GM23338 (cell line): ENCODE data around the gene LSM12. TPM values are rescaled to one million over a fixed set of nuclear protein-coding genes. Genes with fewer than 3 reads are reported as not detected.

Experiments used
- ATAC-seq: fragments of 200-7000 bp; cut with Tn5 transposase; 3 replicates; pipeline ENCODE4 v1.9.1; 2020
- DNase-seq: peaks from one replicate; pipeline ENCODE4 v3.0.0-alpha.2; 2015; ENCODE audit warnings: low spot score
- H2AFZ ChIP-seq: fragments of 200-600 bp; sonication (generic); 2 replicates; pipeline ENCODE4 v1.8.0; 2016; ENCODE audit warnings: antibody characterized with exemption, mild to moderate bottlenecking, moderate library complexity
- H3F3A ChIP-seq: fragments of 200-600 bp; sonication (generic); replicated peaks from 2 replicates; pipeline ENCODE4 v1.8.0; 2017; ENCODE audit warnings: antibody characterized with exemption, mixed run types, low read depth
- H3K27ac ChIP-seq: fragments of 200-600 bp; sonication (generic); 2 replicates; pipeline ENCODE4 v1.6.1; 2016; ENCODE audit warnings: low read depth
- H3K27me3 ChIP-seq: fragments of 200-600 bp; sonication (generic); 2 replicates; pipeline ENCODE4 v1.8.0; 2016; ENCODE audit warnings: mild to moderate bottlenecking, mixed run types, moderate library complexity; ENCODE audit not compliant: insufficient read depth
- H3K36me3 ChIP-seq: fragments of 200-600 bp; sonication (generic); 2 replicates; pipeline ENCODE4 v1.8.0; 2016; ENCODE audit warnings: mild to moderate bottlenecking; ENCODE audit not compliant: insufficient read depth
- H3K4me1 ChIP-seq: fragments of 200-600 bp; sonication (generic); 2 replicates; pipeline ENCODE4 v1.8.0; 2016; ENCODE audit warnings: mild to moderate bottlenecking, moderate library complexity; ENCODE audit not compliant: insufficient read depth
- H3K4me2 ChIP-seq: fragments of 200-600 bp; sonication (generic); 2 replicates; pipeline ENCODE4 v1.7.1; 2017; ENCODE audit warnings: mixed run types
- H3K4me3 ChIP-seq: fragments of 200-600 bp; sonication (generic); 2 replicates; pipeline ENCODE4 v1.6.1; 2016; ENCODE audit warnings: mixed run types
- H3K79me2 ChIP-seq: fragments of 200-600 bp; sonication (generic); replicated peaks from 2 replicates; pipeline ENCODE4 v1.8.0; 2017; ENCODE audit warnings: mild to moderate bottlenecking; ENCODE audit not compliant: insufficient read depth
- H3K9me2 ChIP-seq: fragments of 200-600 bp; sonication (generic); 2 replicates; pipeline ENCODE4 v1.8.0; 2017; ENCODE audit not compliant: insufficient read depth
- H4K20me1 ChIP-seq: fragments of 200-600 bp; sonication (generic); replicated peaks from 2 replicates; pipeline ENCODE4 v1.8.0; 2017; ENCODE audit warnings: mild to moderate bottlenecking; ENCODE audit not compliant: insufficient read depth
- H3K27ac Mint-ChIP-seq: 2 replicates; pipeline ENCODE4 v1.8.0; 2020; ENCODE audit warnings: inconsistent platforms, mild to moderate bottlenecking, moderate library complexity, mixed read lengths
- H3K27me3 Mint-ChIP-seq: 3 replicates; pipeline ENCODE4 v1.8.0; 2022; ENCODE audit warnings: low read depth, mild to moderate bottlenecking, moderate library complexity, mixed read lengths, inconsistent platforms; ENCODE audit not compliant: insufficient read depth, poor library complexity
- H3K36me3 Mint-ChIP-seq: 3 replicates; pipeline ENCODE4 v1.8.0; 2021; ENCODE audit warnings: low read depth, mild to moderate bottlenecking, inconsistent platforms, moderate library complexity, mixed read lengths
- H3K4me1 Mint-ChIP-seq: 3 replicates; pipeline ENCODE4 v1.8.0; 2020; ENCODE audit warnings: mild to moderate bottlenecking, inconsistent platforms, mixed read lengths
- H3K4me3 Mint-ChIP-seq: 3 replicates; pipeline ENCODE4 v1.8.0; 2021; ENCODE audit warnings: moderate library complexity, mild to moderate bottlenecking, inconsistent platforms, mixed read lengths
- H3K9me3 Mint-ChIP-seq: 3 replicates; pipeline ENCODE4 v1.8.0; 2020; ENCODE audit warnings: moderate library complexity, mild to moderate bottlenecking, inconsistent platforms, mixed read lengths
- CREB1 ChIP-seq: fragments of 250-450 bp; sonication (Bioruptor Pico); IDR thresholded peaks from 2 replicates; pipeline ENCODE4 v1.5.0; 2020; ENCODE audit warnings: low read depth, mild to moderate bottlenecking, moderate library complexity
- CTCF ChIP-seq, 2 experiments: fragments of 200-600 bp in 1 of 2; sonication (generic) in 1 of 2; conservative IDR thresholded peaks; 2 replicates each; pipeline versions ENCODE4 v1.5.1 to v1.6.1; 2016 to 2017; ENCODE audit warnings: antibody characterized with exemption in 2 of 2, low read depth in 2 of 2, mild to moderate bottlenecking in 2 of 2, moderate library complexity in 1 of 2
- EZH2 ChIP-seq: fragments of 200-600 bp; sonication (generic); IDR thresholded peaks from one replicate; pipeline ENCODE4 v1.8.0; 2017; ENCODE audit warnings: antibody characterized with exemption, mild to moderate bottlenecking, low read depth; ENCODE audit not compliant: unreplicated experiment
- EZH2phosphoT487 ChIP-seq: fragments of 200-600 bp; sonication (generic); IDR thresholded peaks from one replicate; pipeline ENCODE4 v1.8.1; 2018; ENCODE audit warnings: antibody characterized with exemption; ENCODE audit not compliant: unreplicated experiment
- JUNB ChIP-seq: IDR thresholded peaks from one replicate; pipeline ENCODE4 v1.6.1; 2016; ENCODE audit warnings: antibody characterized with exemption; ENCODE audit not compliant: unreplicated experiment
- NANOG ChIP-seq: IDR thresholded peaks from 2 replicates; pipeline ENCODE4 v1.6.1; 2016; ENCODE audit warnings: antibody characterized with exemption, borderline replicate concordance
- POLR2AphosphoS5 ChIP-seq: IDR thresholded peaks from 2 replicates; pipeline ENCODE4 v1.6.1; 2016; ENCODE audit warnings: antibody characterized with exemption, low read depth
- STAT1 ChIP-seq: IDR thresholded peaks from one replicate; pipeline ENCODE4 v1.6.1; 2016; ENCODE audit warnings: antibody characterized with exemption; ENCODE audit not compliant: unreplicated experiment
- ZNF114 ChIP-seq: fragments of 250-450 bp; sonication (Bioruptor Pico); IDR thresholded peaks from 2 replicates; pipeline ENCODE4 v1.5.0; 2020; ENCODE audit warnings: mild to moderate bottlenecking, moderate library complexity
- ZNF331 ChIP-seq: fragments of 250-450 bp; sonication (Bioruptor Pico); IDR thresholded peaks from 2 replicates; pipeline ENCODE4 v1.5.0; 2020; ENCODE audit warnings: low read depth, mild to moderate bottlenecking, moderate library complexity
- ZNF462 ChIP-seq: fragments of 250-450 bp; sonication (Bioruptor Pico); IDR thresholded peaks from 2 replicates; pipeline ENCODE4 v1.5.0; 2020; ENCODE audit warnings: mild to moderate bottlenecking, moderate library complexity
- polyA plus RNA-seq: library from polyadenylated mRNA; unstranded; fragments of >200 nt; fragmentation: Nextera tagmentation; extraction: Ambion mirVana; gene quantifications from 2 replicates; pipeline ENCODE4 v1.2.1, GENCODE V29; 2016
- total RNA-seq: library from RNA; depleted of rRNA; stranded (reverse); fragments of >200 nt; shearing (Covaris generic); gene quantifications from 2 replicates; pipeline ENCODE4 v1.2.3, GENCODE V29; 2014

Gene LSM12
- total and polyA plus RNA-seq, 2 experiments from 2014 or later: 72.7 to 241 TPM

GRCh38 chr17:44076716-44077594 is 10.5 kb upstream of the LSM12 start:
- Mint-ChIP-seq H3K36me3 (peaks cover 71% of the 10 kb centered on the region), H3K27ac (no peak overlapping the region), H3K4me1 (peaks cover 18% of the 10 kb centered on the region), H3K27me3 (peaks cover 11% of the 10 kb centered on the region), H3K9me3 (no peaks in the 10 kb centered on the region; the same call in 1 of the 3 replicates), H3K4me3 (no peak overlapping the region)
- no peaks in the 10 kb centered on the region for H3K9me2 ChIP-seq
- DNase-seq (no peak), ATAC-seq (no peak)
- H3K4me1 ChIP-seq: peaks cover 3% of the 10 kb centered on the region; the same call in 1 of the 2 replicates
- H2AFZ ChIP-seq: no peak overlapping the region
- H3K36me3 ChIP-seq: peaks cover 9% of the 10 kb centered on the region; the same call in 1 of the 2 replicates
- H4K20me1 ChIP-seq: no peaks in the 10 kb centered on the region; the same call in 1 of the 2 replicates
- H3K27ac ChIP-seq: 0 out of 2 replicates have a peak overlapping the region, but pooled peaks have one; percentile 69
- peaks cover 12% of the 10 kb centered on the region for H3K79me2 ChIP-seq
- no peak overlapping the region for H3K4me3 ChIP-seq
- no peaks in the 10 kb centered on the region for H3K27me3 ChIP-seq
- TF ChIP-seq STAT1: no peak
- TF ChIP-seq CTCF (conservative IDR thresholded peaks at IDR 0.05; ENCODE audit: low read depth in 2 of 2): no peak
- no peak for TF ChIP-seq ZNF331 (CRISPR knock-in tag)
- no peak for TF ChIP-seq NANOG
- no peak for TF ChIP-seq POLR2AphosphoS5
- no peak for TF ChIP-seq ZNF462 (CRISPR knock-in tag)
- TF ChIP-seq CREB1: no peak
- no peak for TF ChIP-seq ZNF114 (CRISPR knock-in tag)
- no peak for TF ChIP-seq JUNB
- TF ChIP-seq EZH2phosphoT487: no peak
- TF ChIP-seq EZH2: no peak
- no peak overlapping the region for H3K4me2 ChIP-seq
- H3F3A ChIP-seq: no peaks in the 10 kb centered on the region
